Hippocampal formation (tissue), 2 donors: ENCODE results near the gene GNAI3.

Source experiments
- DNase-seq, 2 donors: peaks; one replicate each; lab custom pipeline; 2025; lab: John Stamatoyannopoulos, UW

Gene GNAI3

DNA sequence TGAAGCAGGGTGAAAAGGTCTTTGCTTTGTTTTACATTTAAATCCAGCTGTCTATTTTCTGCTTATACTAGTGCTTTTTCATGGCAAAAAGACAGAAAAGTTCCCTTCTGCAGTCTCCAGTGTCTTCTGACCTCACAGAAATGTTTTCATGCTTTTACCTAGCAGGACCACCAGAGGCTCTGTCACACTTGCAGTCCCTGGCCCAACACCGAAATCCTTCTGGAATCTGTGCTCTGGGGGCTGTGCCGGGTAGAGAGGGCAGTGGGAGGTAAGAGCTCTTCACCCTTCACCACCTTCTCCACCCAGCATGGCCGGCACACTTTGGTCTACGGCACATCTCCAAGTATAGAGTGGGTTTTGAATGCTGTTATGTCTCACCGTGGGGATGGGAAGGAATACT lies 50.2 kb downstream of the GNAI3 start:
- no peak for DNase-seq

DNA sequence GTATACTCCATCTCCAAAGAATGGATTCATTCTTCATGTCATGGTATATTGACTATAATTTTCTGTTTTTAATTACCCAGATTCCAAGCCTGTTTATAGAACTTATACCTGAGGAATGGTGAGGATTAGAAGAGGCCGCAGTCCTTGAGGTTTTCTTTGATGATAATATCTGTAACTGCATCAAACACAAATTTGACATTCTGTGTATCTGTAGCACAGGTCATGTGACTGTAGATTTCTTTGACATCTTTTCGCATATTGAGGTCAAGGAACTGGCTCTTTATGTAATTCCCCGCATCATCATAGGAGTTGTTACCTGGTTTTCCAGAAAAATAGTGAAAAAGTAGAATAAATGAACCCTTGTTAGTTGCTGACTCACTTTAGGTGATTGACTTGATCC lies 54.8 kb downstream of the GNAI3 start:
- no peak for DNase-seq

DNA sequence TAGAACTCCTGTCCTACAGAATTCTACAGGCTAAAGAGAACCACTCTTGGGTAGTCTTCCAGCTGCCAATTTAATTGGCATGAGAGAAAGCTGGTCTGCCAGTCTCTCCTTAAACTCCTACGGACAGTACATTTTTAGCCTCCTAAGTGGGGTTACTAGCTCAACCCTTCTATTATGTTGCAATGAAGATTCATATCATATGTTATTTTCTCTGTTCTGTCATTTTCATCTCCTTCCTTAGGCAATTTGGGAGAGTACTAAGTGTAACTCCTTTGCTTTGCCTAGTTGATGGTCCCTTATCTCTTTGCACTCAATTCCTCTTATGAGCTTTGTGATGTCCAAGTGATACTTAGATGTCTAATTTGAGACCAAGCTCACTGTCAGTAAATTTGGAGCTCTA lies 57.0 kb downstream of the GNAI3 start:
- no peak for DNase-seq

DNA sequence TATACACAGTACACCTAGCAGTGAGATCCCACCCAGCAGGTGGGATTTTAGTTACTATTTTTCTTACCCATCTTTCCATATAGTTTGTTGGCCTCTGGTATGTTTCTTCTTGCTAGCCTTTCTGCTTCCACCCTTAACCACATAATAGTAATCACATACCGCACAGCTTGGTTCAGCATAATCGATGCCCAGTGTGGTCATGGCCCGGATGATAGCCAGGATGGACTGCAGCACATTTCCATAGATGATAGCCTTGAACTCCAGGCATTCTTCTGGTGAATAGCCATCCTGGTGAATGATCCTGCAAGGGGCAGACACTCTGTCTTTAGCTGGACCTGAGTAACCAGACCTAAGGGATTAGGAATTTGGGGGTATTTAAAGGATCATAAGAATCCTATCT lies 61.5 kb downstream of the GNAI3 start:
- no peak for DNase-seq

DNA sequence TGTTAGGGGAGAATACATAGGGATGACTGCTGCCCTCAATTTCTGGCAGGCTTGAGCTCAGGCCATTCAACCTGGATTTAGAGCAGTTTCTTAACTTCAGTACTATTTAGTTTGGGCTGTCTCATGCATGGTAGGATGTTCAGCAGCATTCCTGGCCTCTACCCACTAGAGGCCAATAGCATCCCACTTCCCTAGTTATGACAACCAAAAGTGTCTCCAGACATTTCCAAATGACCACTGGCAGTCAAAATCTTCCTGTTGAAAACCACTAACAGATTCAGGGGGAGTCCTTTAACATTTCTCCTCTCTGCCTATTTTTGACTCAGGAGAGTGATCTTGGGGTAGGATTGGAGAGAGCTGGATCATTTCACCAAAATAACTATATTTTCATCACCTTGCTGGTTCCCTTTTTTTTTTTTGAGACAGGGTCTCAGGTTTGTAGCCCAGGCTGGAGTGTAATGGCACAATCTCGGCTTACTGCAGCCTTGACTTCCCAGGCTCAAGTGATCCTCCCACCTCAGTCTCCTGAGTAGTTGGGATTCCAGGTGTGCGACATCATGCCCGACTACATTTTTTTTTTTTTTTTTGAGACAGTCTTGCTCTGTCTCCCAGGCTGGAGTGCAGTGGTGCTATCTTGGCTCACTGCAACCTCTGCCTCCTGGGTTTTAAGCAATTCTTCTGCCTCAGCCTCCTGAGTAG lies 62.3 kb downstream of the GNAI3 start:
- DNase-seq = no peak

DNA sequence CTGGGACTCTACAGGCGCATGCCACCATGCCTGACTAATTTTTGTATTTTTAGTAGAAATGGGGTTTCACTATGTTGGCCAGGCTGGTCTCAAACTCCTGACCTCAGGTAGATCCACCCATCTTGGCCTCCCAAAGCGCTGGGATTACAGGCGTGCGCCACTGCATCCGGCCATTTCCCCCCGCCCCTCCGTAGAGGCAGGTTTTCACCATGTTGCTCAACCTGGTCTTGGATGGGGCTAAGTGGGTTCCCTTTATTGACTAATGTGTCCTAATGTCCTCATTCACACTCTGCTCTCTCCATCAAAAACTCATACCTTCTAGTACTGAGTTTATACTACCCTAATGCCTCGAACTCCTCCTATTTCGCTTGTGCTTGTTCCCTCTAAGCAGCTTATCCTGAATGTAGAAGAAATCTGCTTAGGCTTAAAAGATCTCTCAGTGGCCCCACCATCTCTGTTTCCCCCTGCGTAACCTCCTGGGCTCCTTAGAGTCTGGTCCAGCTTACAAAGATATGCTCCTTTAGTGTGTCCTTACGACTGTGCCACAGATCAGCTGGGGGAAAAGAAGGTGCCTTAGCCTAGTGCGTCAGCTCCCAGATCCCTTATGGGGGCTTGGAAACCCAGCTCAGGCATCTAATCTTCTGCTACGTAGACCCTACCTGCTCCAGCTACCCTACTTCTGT lies 63.0 kb downstream of the GNAI3 start:
- DNase-seq = no peak

DNA sequence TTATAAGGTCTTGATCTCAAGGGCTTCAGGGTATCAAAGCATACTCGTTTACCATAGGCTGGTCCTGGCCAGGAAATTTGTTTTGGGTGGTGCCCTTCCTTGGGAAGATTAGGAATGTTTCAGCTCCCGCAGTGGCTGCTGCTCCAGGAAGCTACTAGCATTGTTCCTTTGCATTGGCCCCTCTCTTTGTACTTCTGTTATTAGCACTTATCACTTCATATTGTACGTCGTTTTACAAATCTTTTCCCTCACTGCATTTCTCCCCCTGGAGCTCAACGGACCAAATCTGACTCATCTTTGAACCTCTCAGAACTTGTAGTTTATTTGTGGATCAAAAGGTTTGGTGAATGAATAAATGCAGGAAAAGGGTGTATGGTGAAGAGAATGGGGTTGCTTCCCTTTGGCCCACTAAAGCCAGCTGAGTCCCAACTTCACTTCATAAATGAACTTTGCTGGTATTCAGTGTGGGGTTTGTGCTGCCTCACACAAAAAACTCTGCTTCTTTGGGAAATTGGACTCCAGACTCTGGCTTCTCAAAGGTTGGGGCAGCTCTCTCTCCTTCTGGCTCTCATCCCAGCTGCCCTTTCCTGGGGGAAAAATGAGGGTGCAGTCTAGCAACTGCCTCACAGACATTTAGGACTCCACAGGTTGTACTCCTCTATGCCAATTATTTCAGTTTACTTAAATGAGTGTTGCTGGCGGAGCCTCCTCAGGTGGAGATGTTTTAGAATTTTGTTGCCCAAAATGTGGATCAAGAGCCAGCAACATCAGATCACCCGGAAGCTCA lies 65.1 kb downstream of the GNAI3 start:
- no peak for DNase-seq

DNA sequence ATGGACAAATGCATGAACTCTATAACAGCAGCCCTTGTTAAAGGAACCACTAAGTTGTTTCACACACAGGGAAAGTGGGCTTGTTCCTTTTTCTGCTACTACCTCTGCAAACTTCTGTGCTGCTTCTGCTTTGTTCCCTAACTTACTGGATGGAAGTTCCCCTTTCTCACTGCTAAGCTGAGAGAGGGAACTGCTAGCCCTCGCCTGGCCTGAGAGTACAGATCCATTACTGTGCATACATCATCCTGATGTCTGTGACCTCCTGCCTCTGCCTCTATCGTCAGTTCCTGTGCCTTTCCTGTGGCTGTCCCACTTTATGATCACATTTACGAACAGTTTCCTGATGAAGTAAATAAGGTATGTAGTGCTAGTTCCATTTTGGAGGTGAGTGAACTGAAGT lies 67.5 kb downstream of the GNAI3 start:
- peak in 1 of 2 donors; percentile 48 for DNase-seq

DNA sequence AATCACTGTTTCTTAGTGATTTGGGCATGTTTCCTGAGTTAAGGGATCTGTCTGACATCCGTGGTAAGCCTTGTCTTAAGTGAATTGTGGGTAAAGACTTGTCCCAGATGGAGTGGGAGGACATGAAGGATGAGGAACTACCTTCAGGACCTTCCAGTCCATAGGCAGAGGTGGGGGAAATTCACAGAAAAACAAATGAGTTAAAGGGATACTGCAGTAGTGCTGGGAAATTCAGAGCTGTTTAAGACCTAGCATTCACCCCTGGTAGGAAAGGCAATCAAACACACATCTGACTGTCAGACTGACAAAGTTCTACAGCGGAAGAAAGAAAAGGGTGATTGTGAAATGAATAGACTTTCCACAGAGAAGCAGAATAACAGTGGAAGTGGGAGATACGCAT lies 68.0 kb downstream of the GNAI3 start:
- no peak for DNase-seq

DNA sequence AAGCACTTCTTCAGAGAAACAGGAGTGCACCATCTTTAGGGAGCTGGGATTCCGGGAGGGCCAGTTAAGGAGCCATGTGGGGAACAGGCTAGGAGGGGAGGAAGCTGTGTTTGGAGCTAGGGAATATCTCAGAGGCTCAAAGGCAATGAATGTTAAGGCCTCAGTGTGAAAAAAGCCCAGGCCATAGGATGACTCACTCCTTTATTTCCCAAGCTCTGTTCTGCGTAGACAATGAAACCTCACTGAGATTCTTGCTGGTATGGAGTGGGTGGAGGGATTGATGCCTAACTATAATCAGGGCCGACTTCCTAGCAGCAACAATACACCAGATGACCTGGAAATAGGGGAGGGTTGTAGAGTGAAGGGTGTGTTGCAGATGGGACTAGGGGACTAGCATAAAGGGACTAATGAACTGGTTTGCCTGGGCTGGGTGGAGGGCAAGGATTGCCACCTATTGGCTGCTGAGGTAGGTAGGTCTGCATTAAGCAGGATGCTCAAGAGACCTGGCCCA lies 68.9 kb downstream of the GNAI3 start:
- no peak for DNase-seq

DNA sequence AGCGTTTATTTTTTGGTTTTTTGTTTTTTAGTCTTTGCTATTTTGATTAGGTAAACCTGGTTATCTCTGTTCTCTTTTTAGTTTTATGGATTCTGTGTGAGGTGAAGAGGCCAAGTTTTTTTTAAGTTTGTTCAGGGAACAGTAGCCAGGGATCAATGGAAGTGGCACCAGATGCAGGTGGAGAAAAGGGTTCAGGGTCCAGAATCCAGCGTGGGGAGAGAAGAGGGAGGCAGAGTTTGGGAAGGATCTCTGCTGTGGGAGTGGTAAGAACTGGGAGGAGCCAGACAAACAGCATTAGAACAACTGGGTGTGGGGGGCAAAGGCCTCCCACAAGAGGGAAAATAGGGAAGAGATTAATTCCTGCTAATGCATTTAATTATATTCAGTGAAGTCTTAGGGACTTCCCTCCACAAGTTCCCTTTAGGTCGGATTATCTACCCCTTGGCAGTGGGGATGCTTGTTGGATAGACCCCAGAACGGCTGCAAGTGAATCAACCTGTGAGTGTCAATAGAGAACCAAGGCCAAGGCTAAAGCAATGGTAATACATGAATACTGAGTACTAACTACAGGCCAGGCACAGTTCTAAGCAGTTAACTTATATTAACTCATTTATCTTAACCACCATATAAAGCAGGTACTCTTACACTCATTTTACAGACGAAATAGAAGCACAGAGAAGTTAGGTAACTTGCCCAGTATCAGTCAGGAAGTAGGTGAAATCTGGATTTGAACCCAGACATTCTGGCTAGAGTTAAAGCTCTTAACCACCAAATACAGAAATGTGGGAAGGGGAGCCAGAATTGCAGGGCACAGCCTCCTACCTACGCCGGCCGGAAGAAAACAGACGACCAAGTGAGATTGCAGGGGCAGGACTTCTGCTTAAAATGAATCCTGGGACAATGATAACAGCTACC lies 70.5 kb downstream of the GNAI3 start:
- no peak for DNase-seq

DNA sequence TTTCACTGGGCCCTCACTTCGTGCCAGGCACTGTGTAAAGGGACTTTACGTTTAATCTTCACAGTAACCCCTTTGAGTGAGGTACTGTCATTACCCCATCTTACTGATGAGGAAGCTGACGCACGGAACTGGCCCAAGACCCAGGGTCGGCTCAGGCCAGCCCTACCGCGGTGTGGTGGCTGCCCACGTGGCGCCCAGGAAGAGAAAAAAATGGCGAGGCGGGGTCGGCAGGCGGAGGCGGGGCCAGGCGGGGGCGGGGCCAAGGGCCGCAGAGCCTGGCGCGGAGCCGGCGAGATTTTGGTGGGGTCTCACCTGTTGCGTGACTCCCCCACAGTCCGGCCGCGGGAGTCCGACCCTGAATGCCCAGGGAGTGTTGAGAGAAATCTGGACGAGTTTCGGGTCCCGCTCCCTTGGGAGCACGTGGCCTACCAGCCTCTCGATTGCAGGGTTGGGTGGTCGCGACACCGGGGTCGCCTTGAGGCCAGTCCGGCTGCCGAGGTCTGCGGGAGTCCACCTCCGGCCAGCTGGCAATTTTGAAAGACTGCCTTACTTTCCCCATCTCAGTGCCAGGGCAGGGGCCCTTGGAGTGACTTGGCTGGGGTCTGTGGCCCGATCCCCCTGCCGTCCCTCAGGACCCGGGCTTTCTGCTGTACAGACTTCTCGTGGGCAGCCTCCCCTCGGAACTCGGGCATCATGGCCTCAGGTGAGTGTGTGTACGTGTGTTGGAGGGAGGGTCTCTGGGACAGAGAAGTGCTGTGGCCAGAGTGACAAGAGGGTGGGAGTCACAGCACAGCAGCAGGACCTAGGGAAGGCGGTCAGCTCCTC lies 71.4 kb downstream of the GNAI3 start, which contains the start of the genes AMPD2 and GNAT2:
AMPD2 (plus strand) TSS at position 262 of the 825 bp plus-strand sequence. CDS start 1,339 bp downstream, outside the sequence.
GNAT2 (minus strand) TSS at position 41 of the 825 bp plus-strand sequence. CDS start 6,746 bp downstream, outside the sequence.
- DNase-seq = peak in 1 of 2 donors; percentile 41

DNA sequence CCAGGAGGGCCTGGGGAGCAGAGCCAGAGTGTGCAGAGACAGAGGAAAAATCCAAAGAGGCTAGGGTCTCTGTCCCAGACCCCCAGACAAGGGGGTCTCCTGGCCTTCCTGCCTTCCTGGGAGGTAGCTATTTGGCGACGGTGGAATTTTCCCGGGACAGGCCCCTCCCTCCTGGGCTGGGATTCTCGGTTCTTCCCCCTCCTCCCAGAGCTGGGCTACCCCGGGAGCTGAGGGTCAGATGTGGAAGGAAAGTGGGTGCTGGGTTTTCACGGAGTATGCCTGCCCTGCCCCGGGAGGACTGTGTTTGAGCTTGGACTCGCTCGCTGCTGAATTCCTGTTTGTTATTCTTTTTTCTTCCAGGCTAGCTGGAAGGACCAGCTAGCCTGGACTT lies 72.0 kb downstream of the GNAI3 start:
- peak in 1 of 2 donors; percentile 49 for DNase-seq

DNA sequence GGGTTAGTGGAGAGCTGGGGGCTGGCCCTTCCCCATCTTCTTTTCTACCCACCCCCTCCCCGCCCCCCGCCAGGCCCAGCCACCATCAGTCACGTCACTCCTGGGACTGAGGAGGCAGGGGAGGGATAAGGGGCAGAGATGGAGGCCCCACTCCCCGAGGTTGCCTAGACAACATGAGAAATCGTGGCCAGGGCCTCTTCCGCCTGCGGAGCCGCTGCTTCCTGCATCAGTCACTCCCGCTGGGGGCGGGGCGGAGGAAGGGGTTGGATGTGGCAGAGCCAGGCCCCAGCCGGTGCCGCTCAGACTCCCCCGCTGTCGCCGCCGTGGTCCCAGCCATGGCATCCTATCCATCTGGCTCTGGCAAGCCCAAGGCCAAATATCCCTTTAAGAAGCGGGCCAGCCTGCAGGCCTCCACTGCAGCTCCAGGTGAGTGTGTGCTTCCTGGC lies 72.4 kb downstream of the GNAI3 start:
- peak; percentile 81 to 83 for DNase-seq

DNA sequence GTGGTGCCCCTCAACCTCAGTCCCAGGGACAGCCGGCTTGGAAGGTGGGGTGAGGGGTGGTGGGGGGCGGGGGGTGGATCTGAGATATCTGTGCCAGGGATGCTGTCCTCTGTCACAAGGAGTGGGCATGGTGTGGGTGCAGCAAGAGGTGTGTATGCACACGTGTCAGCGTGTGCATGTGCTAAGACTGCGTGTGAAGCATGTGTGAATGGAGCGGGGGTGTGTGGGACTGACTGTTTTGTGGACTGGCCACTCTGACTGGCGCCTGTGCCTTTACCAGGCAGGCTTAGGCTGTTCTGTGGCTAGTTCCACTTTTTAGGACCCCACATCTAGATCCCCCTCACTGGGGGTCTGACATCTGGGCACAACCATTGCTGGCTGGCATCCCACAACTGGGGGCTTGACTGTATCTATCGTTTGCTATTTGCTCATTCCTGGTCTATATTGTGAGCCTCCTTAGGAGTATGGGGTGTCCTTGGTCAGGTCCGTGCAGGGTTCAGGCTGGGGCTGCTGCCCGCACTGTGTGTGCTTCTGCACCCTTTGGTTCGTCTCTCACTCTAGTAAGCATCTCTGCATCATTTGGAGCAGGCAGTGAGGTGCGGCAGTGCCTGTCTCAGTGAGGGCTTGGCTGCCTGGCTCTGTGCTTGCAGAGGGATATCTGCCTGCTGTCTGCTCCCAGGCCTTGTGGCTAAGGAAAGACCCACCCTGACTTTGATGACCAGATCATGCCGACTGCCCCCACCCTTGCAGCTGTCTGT lies 73.1 kb downstream of the GNAI3 start:
- DNase-seq = no peak

DNA sequence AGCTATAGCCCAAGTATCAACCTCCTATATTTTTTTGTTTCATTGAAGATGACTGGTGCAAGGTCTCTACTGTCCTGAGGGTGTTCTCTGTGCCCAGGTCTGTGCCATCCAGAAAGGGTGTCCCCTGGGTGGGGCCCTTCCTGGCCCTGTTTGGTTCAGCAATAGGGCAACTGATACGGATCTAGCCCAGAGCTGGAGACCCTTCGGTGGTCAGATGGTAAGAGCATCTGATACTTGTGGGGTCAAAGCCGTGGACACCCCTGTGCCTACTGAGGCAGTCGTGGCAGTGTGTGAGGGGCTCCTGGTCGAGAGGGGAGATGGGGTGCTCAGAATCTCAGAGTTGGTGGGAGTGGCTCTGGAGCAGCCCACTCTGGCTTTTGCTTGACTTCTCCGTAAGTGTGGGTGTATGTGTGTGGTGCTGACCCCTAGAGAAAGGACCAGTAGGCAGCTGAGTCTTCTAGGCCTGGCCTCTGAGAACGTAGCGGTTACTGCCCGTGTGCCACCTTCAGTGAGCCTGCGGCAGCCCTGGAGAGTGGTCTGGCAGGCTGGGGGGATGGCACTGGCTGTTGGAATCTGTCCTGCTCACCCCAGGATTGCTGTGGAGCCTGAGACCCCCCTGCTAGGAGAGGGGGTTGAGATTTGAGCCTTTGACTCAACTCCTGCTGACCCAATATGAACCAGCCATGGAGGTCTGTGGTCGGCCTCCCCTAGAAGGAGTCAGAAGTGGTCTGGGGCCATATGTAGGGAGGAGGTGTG lies 73.9 kb downstream of the GNAI3 start:
- DNase-seq = no peak

DNA sequence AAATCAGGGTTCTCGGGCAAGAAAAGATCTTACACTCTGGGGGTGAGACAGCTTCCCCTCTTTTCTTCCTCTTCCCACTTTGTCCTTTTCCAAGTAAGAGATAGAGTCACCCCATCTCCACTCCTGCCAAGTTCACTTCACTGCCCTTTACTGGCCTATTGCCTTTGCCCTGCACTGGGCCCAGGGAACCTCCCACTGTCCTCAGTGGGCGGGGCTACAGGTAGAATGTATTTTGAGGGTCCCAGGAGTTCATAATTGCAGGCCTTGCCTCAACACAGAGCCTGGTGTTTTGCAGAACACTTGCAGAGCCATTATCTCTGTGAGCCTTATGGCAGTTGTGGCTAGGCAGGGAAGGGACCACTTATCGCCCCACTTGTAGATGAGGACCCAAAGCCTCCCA lies 74.5 kb downstream of the GNAI3 start:
- no peak for DNase-seq

DNA sequence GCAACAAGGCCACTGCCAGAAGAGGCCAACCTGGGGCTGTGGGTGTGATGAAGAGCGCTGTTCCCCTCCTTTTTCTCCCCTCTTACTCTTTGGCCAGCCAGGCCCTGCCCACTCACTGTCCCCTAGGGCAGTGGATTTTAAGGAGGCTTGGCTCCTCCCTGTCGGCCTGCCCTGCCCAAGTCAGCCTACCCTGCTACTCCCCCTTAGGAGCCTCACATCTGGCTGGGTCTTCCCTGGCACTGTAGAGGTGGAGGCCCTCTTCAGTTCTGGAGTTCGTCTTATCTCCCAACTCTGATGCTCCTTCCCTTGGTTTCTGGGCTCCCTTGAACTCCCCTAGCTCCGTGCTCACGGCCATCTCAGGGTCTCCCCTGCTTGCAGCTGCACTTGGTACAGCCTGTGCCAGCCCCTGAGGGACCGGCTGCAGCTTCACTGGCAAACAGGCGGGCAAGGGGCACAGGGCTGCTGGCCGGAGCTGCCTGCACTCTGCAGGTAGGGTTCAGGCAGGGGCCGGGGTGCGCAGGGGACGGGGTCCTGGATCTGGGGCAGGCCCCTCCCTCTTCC lies 75.3 kb downstream of the GNAI3 start:
- DNase-seq = peak in 1 of 2 donors; percentile 17
